SU-DHL-6 (cell line): ENCODE measurements around the gene PYCARD.

Experiments
- CTCF ChIP-seq: fragments of 200-600 bp; sonication (generic); IDR thresholded peaks from one replicate; pipeline ENCODE4 v1.5.1; 2017; ENCODE audit warnings: antibody characterized with exemption, mild to moderate bottlenecking, low read length, moderate library complexity; ENCODE audit not compliant: insufficient read depth, poor library complexity, severe bottlenecking
- EZH2phosphoT487 ChIP-seq: fragments of 200-600 bp; sonication (generic), shearing (Covaris generic); conservative IDR thresholded peaks from 2 replicates; pipeline ENCODE4 v1.6.1; 2018; ENCODE audit warnings: mild to moderate bottlenecking, antibody characterized with exemption, low read length, moderate library complexity, mixed read lengths

GRCh38 chr16:31186930-31187807 lies 15.4 kb downstream of the PYCARD start:
- no peak for TF ChIP-seq CTCF
- TF ChIP-seq EZH2phosphoT487 = no peak
